Measurements from ENCODE around the gene OR4C6. TPM values are rescaled to one million over a fixed set of nuclear protein-coding genes. Genes with fewer than 3 reads are reported as not detected.

The OR4C6 gene
- total and polyA plus RNA-seq, 2 of the 4 experiments (the other 2 are of a cell fraction) = not detected

DNA sequence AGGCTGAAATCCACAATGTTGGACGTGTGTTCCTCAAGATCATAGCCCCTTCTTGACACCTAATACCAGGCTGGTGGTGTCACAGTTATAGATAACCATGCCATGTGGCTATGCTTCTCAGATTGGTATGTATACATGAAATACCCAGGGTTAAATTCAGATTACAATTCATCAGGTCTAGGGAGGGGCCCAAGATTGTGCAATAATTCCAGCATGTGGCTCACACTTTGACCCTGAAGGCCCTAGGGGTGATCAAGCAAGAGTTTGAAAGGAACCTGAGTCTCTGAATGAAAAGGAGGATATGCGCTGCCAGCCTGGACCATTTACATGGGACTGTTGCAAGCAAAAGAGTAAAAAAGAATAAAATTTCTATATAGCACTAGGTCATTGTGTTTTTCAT, 7.4 kb downstream of the OR4C6 start:
- H3K4me3 ChIP-seq (ENCODE audit: insufficient read depth, low read depth, low read length) = no peak overlapping the region
- no peak overlapping the region for H3K4ac ChIP-seq (ENCODE audit: low read depth, low read length)
- TF ChIP-seq CEBPB (IDR thresholded peaks at IDR 0.05; ENCODE audit: low read depth, low read length) (peak; percentile 60; the same call in 1 of the 2 replicates), BHLHE40 (IDR thresholded peaks at IDR 0.05; ENCODE audit: low read depth, low read length) (no peak)
- no peak overlapping the region for H4K91ac ChIP-seq (ENCODE audit: insufficient read depth, low read depth, low read length)
- H2AFZ ChIP-seq (replicated peaks; ENCODE audit: low read length, poor library complexity) = no peak overlapping the region
- no peak overlapping the region for H2AK9ac ChIP-seq (replicated peaks; ENCODE audit: low read depth, low read length, poor library complexity)
- no peaks in the 10 kb centered on the region for H3K36me3 ChIP-seq (ENCODE audit: control insufficient read depth, insufficient read depth, low read length)
- POLR2A ChIA-PET (ENCODE audit: unreplicated experiment) = no interaction called here
- dilution Hi-C loops (cut with HindIII; ENCODE audit: low sequenced_read_pairs, unreplicated experiment) (no loop called here), in situ Hi-C loops (cut with MboI; ENCODE audit: low sequenced_read_pairs) (no loop called here), intact Hi-C loops (cut with micrococcal nuclease) (loop anchor here (10.0 kb wide), 1 partner anchor 65 kb away; no protein-coding TSS in a partner anchor)
- H3K4me1 ChIP-seq (ENCODE audit: control insufficient read depth, insufficient read depth, low read length) = no peaks in the 10 kb centered on the region
- ATAC-seq (ENCODE audit: low read depth) (no peak), DNase-seq (no peak)
- H3K23ac ChIP-seq (ENCODE audit: low read depth, low read length) = no peak overlapping the region
- H4K5ac ChIP-seq (ENCODE audit: low read depth, low read length) = no peak overlapping the region
- H2BK120ac ChIP-seq (ENCODE audit: low read depth, low read length) = no peak overlapping the region
- no peak overlapping the region for H3K18ac ChIP-seq (ENCODE audit: low read depth, low read length)
- H3K27ac ChIP-seq (ENCODE audit: insufficient read depth, low read length) = no peak overlapping the region
- no peak overlapping the region for H3K14ac ChIP-seq (replicated peaks; ENCODE audit: low read depth, low read length)
- no peak overlapping the region for H3K9ac ChIP-seq (ENCODE audit: low read depth, low read length)
- no peak overlapping the region for H3K56ac ChIP-seq (ENCODE audit: extremely low read depth, insufficient read depth, low read length)
- BruUV-seq (replicated peaks) = no TSS peak
- H3K79me1 ChIP-seq (ENCODE audit: low read depth in 1 of 2, low read length in 2 of 2) = no peaks in the 10 kb centered on the region
- no peaks in the 10 kb centered on the region for H4K20me1 ChIP-seq (ENCODE audit: insufficient read depth, low read length)
- H2AK5ac ChIP-seq (ENCODE audit: low read depth, low read length) = no peak overlapping the region
- H3K9me3 ChIP-seq (ENCODE audit: control insufficient read depth, insufficient read depth, low read length) = peaks cover 10% of the 10 kb centered on the region
- H2BK5ac ChIP-seq (ENCODE audit: low read depth, low read length, poor library complexity, severe bottlenecking) = no peak overlapping the region
- H3K9me1 ChIP-seq (ENCODE audit: insufficient read depth, low read length) = no peaks in the 10 kb centered on the region
- no peaks in the 10 kb centered on the region for H3K27me3 ChIP-seq (ENCODE audit: control insufficient read depth, insufficient read depth, low read length)
- no CpG with 5 or more reads among the region's 2 CpGs for WGBS, 2 experiments (ENCODE audit: extremely low coverage in 2 of 2, insufficient read length in 1 of 2)
- no peak overlapping the region for H2BK15ac ChIP-seq (ENCODE audit: low read depth, low read length)
- CTCF ChIA-PET = interaction anchor here (0.7 kb wide), 1 partner anchor 25 kb away, joined by 3 read pairs; no protein-coding TSS in a partner anchor
- no peak overlapping the region for H2BK20ac ChIP-seq (ENCODE audit: low read depth, low read length)
- H4K8ac ChIP-seq (ENCODE audit: low read depth in 2 of 2, low read length in 2 of 2) = no peak overlapping the region
- no peak overlapping the region for H3K4me2 ChIP-seq (ENCODE audit: low read depth, low read length)
